NCI-H2107 treated with DMSO at 0.1 percent for 48 hours (cell line): ENCODE data around the gene NEDD9.

ENCODE experiments used
- DNase-seq: peaks from one replicate; lab custom pipeline; 2025; ENCODE audit not compliant: unreplicated experiment; lab: John Stamatoyannopoulos, UW

The NEDD9 gene

DNA sequence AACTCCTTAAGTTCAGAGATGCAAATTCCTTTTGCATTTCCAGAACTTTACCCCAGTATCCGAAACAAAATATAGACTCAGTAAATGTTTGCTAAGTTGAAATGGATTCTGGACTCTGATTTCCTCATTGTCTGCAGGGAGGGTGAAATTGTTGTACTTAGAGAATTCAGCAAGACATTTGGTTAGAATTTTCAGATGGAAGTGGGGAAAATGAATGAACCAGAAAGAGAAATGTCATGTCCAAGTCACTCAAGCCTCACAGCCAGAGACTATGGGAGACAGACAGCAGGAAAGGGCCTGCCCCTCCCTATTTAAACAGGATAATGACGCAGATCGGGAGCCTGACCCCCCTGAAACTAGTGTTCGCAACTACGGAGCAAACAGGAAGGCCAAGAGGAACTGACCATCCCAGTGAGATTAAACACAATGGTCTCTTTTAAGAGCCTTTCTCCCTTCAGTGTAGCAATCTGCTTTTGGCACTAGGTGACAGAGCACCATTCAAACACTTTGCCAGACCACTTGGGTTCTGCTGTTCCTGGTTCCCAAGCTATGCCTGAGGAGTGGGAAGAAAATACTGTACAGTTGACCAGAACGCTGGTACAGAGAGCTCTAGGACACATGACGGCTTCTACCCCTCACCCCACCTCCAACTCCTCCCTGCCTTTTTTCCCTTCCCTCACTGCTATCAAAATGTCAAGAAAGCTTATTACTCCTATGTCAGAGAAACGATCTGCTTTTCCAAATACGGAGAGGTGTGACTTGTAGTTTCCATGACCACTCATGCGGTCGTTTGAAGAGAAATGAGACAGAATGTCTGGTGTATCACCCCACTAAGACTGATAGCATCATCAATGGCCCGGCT lies 13.7 kb downstream of the NEDD9 start:
- no peak for DNase-seq

DNA sequence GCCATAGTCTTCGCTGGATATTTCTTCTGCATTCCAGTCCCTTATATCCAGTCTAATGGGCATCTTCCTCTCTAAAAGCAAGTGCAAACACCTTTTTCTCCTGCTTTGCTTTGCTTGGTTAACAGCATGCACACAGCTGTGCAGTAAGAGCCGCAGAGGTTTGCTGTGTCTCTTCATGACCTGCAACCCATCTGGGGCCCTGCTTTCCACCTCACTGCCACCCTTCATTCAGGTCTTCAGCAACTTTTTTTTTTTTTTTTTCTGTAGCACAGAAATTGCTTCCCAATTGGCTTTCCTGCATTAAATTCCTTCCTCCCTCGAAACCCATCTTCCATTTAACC lies 14.4 kb downstream of the NEDD9 start:
- no peak for DNase-seq

DNA sequence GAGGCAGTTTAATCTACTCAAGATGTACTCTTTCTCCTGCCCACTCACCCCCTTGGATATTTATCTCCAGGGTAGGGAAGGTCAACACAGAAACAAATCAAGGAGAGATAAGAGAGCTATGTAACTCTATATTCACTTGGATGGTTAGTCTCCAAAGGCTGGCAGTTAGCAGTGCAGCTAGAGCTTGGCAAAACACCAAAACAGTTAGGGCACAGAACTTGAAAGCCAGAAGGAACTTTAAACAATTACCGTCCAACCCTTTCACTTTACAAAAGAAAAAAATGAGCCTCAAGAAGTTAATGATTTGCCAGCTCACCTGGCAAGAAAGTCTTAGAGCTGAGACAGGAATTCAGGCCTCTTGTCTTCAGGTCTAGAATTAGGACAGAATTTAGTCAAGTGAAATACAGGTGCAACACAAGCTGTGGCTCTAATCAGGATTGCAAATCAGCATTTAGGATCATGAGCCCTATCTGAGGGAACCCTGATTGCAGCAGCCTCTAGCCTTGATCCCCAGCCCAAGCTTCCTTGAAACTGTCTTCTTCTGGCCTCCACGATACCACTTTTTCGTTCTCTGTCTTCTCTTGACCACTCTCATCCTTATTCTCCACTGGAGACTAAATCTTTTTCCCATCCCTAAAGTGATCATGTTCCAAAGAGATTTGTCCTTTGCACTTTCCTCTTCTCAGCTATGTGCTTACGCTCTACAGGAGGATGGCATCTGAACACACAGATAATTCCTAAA lies 14.9 kb downstream of the NEDD9 start:
- no peak for DNase-seq

DNA sequence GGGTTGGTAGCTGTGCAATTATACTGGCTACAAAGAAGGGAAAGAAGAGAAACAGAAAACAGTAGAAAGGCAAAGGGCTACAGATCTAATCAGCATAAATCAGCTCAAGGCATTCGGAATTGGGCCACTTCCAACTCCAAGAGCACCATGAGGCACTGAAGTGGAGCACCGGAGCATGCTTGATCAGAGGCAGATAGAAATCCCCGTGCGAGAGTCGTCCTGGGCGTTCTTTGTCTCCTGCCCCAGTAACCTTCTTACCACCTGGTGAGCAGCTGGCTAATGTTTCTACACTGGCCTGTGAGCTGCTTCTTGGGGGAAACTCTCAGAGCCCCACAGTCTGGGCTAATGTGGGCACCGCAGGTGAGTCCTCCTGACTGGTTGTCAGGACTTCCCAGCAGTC lies 16.7 kb downstream of the NEDD9 start:
- no peak for DNase-seq

DNA sequence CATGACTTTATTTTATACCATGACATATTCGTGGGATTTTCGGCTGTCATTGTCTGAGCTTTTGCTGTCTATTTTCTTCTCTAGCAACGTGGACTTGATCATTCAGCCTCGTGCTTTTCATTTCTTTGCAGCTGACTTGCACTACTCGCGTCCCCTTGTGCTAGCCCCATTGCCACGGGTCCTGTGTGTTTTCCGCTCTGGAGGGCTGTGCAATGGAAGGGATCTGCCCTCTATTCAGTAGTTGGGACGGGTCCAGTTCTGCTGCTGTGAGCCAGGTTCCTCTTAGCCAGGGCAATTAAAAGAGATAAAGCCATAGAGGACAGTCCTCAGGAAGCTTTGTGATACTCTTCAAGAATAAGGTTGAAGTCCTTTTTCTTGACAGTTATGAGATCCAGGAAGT lies 17.6 kb downstream of the NEDD9 start:
- no peak for DNase-seq

DNA sequence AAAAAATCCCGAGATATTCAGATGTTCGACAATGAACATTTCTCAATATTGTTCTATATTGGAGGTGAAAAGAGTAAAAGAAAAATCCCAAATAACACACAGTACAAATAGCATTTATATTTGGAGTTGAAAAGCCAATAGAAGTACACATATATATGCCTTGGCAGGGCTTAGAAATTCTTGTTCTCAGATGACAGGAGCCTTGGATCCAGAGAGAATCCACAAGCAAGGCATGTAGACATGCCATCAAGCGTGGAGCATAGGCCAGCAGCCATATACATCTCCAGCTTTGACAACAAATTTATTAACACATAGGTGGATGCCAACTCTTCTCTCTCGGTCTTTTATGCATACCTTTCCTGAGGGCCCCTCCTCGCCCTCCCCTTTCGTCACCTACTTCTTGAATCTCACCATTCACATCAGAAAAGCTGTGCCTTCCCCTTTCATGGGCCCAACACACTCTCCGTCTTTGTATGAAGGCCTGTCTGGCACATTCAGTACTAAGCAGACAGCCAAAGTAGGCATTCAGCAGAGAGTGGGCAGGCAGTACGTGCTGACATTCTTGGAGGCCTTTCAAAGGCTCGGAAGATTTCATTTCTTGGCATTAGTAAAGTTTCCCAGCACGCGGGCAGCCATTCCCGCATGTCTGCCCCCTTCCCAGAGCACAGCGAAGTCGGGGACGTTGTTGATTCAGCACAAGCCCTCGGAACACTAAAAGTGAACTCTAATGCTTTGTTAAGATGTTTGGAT lies 18.2 kb downstream of the NEDD9 start:
- no peak for DNase-seq

DNA sequence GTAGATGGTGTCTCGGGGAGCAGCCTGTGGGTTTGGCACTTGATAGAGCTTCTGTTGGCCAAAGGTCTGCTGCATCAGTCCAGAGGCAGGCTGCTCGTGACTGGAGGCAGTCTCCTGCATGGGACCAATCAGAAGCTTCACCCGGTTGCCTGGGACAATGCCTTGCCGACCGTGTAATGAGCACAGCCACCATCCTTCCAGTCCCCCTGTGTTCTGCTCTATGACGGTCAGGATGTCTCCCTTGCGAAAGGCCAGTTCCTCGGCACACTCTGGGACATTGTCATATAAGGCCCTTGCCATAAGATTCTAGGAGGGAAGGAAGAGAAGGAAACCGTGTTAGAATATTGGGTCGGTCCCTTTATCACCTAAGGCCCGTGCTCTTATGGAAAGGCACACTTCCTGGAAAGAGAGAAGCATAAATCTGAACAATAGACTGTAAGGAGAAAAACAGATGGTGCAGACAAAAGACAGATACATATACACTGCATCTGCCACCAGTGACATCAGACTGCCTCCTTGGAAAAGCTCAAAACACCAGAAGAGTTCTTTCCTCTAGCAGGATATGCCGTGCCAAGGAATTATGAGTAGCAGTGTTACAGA lies 18.9 kb downstream of the NEDD9 start:
- no peak for DNase-seq

DNA sequence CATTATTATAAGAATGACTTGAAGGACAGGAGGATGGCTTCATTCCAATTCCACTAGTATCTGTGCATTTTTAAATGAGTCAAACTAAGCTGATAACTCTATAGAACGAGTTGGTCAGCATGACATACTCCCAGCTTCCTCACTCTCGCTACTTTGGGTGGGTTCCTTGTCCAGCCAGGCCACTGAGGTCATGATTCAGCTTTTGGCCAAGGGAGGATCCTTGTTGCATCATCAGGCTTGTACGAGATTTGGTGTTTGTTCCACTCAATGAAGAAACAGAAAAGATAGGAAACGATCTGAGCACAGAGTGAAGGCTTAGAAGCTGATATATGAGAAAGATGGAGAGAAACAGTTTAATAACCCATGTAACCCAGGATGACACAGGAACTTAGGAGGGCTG lies 19.8 kb downstream of the NEDD9 start:
- DNase-seq = no peak

DNA sequence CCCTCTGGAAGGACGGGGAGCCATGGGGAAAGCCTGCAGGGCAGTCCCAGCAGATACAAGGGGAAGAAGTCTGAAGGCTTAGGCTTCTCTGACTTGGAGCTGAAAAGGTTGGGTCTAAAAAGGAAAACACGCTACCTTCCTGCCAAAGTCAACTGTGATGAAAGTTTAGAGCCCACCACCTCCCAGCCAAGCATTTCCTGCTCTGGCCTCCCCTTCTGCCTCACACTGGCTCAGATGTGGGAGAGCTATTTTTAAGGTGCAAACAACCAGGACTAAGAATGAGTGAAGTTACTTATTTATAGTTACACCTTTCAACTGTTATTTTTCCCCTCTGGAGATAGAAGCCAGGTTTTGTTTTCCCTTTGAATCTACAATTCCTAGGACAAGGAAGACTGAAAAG lies 21.2 kb downstream of the NEDD9 start:
- DNase-seq = no peak

DNA sequence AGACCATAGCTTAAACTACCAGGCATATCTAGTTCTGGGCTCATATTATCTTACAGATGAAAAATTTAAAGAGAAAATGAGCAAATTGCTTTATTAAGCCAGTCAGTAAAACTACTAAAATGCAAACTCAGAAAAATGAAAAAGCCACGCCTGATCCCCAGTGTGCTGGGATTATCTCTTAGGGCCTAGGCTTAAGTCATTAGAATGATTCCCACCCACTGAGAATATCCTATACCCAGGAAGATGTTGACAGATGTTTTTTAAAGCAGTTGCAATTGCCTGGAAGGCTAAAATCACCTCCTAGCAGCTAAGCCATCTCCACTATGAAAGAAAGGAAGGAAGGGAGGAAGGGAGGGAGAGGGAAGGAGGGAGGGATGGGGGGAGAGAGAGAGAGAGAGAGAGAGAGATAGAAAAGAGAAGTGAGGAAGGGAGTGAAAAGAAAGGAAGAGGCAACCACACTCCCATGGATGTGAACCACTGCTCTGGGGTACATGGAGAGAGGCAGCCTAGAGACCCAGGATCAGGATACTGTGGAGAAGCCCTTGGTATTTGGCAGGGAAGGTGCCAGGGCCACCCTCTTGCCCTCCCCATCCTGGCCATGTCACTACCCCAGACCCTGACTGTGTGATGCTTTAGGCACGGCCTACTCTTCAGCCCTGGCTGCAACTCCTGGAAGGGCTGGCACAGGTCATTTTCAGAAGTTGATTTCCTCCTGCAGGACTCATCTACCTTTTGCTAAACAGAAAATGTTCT lies 21.9 kb downstream of the NEDD9 start:
- no peak for DNase-seq

DNA sequence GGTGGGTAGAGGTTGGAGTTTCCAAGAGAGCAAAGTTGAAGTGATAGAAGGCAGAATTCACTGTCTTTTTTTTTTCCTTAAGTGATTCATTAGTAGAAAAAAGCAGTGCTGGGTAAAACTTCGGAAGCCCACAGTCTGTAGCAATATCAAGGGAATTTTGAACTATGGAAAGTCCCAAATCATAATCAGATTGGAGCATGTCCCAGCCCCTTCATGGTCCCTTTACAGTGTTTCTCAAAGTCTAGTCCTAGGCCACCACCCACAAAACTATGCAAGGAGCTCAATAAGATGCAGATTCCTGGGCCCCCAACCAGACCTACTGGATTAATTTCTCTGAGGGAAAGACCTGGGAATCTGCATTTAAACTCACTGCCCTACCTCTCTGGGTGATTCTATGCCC lies 22.6 kb downstream of the NEDD9 start:
- DNase-seq = no peak

DNA sequence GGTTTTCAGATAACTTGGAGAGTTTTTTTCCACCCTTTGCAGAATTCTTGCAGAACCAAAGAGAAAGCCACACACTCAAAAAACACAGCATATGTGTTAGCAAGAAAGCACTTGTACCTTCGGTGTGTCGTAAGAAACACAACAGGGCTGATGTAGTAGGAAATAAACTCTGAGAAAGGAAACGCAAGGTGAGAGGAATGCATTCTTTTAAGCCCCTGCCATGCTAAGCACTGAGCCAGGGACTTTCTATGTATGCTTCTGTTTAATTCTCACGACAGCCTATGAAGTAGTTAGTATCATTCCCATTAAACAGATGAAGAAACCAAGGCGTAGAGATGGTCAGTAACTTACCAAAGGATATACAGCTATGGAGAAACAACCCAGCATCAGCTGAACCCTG lies 23.1 kb downstream of the NEDD9 start:
- DNase-seq = no peak

DNA sequence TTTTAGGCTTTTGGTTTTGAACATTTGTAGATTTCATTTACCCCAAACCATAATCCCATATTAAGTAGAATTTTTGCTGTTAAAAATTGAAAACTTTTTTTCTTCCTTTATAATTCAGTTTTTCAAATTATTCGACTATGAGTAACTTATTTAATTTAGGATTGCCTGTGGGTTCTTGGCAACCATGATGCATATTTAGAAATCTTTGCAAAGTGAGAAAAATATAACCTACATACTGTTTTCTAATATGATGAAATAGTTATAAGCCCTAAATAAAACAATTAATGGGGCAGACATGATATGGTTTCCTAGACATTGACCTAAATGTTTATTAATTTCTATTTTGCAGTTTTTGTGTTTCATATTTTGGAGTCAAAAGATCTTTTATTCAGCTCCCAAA lies 23.6 kb downstream of the NEDD9 start:
- no peak for DNase-seq

DNA sequence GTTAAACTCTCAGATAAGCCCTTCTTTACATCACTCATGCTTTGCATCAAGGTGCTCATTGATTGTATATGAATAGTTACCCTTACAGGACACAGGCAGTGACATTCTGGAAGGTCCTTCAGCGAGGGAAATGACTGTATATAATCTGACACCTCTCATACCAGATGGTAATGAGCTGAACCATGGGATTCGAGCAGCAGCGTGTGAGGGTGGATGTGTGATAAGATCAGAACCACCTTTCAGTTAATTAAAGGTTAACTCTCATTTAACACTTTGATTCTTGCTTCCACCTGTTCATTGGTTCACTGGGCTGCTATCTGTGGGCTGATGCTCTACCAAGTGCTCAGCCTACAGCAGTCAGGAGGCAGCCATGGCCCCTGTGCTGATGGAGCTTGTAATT lies 24.2 kb downstream of the NEDD9 start:
- no peak for DNase-seq

DNA sequence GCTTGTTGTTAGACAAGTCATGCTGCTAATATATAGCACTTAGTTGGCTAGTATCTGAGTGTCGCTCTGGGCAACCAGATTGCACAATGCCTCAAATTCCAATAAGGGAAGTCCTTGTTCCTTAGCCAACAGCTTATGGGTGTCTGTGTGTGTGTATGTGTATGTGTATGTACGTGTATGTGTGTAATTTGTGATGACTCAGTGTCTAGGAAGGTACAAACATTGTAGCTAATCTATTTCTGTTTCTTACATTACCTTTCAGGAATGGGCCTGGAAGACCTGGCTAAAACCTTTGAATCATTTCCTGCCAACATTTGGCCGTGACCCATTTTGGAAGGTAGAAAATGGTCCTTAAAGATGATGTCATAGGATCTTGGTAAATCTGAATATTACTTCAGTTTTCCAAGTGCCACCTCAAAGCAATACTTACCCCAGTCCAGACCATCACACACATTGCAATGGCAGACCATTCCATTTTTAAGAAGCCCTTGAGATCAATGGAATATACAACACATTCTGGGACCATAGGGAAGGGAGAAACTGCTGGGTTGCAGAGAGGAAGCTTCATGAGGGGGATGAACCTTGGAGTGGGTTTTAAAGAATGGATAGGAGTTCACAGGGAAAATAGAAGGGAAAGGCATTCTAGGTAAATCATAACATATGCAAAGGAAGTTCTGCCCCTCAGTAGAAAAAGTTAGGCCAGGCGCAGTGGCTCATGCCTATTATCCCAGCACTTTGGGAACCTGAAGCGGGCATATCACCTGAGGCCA lies 25.1 kb downstream of the NEDD9 start:
- DNase-seq = no peak

DNA sequence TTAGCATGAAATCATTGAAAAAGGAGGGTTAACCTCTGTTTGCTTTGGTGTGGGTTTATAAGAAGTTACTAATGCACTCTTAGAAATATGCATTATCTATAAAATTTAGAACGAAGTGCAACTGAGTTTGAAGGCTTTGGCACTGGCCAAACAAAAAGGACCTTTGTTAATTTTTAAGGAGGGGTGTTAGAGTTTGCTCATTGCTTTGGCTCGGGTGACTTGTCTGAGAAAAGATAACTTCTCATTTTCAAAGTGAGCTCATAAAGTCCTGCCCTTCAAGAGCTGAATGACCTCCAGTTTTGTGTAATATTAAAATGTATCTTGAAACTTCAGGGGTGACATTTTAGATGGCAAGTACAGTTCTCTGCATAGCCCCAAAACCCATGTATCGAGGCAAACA lies 25.9 kb downstream of the NEDD9 start:
- no peak for DNase-seq

DNA sequence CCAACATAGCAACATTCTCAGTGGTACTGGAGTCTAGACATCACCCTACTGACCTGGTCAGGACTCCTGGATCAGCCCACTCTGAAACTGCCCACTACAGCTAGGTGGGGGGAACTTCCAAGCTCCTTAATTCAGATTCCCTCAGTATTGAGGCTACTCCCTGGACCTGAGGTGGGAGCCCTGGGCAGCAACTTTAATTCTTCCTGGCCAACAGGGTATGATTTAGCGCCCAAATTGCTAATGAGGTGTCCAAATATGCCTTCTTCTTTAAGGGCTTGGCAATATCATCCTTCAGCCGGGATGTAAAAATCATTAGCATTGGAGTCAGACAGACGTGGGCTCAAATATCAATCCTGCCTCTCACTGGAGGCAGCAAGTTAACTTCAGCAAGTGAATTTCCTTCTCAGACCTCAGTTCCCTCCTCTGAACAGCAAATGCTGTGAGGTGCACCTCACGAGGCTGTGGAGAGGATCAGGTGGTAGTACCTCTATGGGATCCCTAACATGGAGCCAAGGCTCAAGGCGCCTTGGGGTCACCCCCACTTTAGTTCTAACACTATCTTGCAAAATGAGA lies 27.6 kb downstream of the NEDD9 start:
- no peak for DNase-seq

DNA sequence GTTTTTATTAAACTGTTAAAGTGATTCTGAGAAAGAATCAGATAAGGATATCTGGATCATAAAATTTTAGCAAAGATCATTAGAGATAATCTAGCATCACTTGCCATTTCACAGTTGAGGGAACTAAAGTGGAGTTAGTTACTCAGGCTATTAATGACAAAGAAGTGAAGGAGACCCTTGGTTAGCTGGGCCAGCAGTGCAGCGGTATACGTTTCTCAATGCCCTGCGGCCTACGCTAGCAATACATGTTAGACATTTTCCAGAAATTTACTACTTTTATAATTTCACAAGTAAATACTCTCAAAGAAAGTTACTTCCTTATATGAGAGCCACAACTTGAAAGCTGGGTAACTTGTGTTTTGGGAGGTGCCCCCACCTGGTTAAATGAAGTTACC lies 28.5 kb downstream of the NEDD9 start:
- DNase-seq = no peak

DNA sequence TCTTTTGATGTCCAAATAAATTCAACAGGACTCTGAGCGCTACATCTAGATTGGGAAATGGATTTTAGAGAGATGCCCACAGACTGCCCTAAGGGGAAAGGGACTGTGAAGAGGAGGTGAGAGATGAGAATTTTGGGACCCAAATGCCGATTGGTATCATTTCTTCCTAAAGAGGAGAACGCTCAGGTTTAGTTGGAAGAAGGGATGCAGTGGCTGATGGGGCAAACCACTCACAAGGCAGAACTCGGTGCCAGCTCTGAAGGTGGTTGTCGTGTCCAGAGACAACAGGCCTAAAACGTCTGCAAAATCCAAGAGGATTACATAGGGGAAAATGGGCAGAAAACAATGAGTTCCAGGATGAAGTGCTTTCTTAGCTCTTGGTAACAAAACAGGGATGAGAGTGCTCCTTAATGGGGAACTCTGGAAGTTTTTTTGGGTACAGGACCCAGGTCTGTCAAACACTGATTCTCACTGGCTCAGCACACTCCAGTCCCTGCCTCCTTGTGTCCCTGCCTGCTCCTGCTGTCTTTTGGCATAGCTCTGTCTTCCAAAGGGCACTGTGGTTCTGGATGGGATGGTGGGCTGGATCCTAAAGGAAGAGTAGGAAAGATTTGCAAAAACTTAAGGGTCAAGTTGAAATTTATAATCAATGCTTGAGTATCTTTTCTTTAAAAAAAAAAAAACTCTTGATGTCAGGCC lies 29.0 kb downstream of the NEDD9 start:
- no peak for DNase-seq
